ENCODE results near the gene ASAP3.

Gene ASAP3

GRCh38 chr1:23436520-23437354 is 47.2 kb downstream of the ASAP3 start:
- no peak overlapping the region for H3K4me3 ChIP-seq (ENCODE audit: low read depth, low read length)
- no peak for TF ChIP-seq CTCF (IDR thresholded peaks at IDR 0.05; ENCODE audit: low read depth, low read length)

- TF ChIP-seq CTCF (IDR thresholded peaks at IDR 0.05; ENCODE audit: low read depth, low read length), result no peak
- no peak overlapping the region for H3K4me3 ChIP-seq (ENCODE audit: low read depth, low read length)
Measured at GRCh38 chr1:23434260-23434775, 49.7 kb downstream of the ASAP3 start.

- no peak for TF ChIP-seq CTCF (IDR thresholded peaks at IDR 0.05; ENCODE audit: low read depth, low read length)
- no peak overlapping the region for H3K4me3 ChIP-seq (ENCODE audit: low read depth, low read length)
Measured at GRCh38 chr1:23433122-23433521, 50.9 kb downstream of the ASAP3 start.

- no peak for TF ChIP-seq CTCF (IDR thresholded peaks at IDR 0.05; ENCODE audit: low read depth, low read length)
- no peak overlapping the region for H3K4me3 ChIP-seq (ENCODE audit: low read depth, low read length)
Measured at GRCh38 chr1:23431431-23431830, 52.5 kb downstream of the ASAP3 start.

GRCh38 chr1:23430803-23431202 is 53.2 kb downstream of the ASAP3 start:
- H3K4me3 ChIP-seq (ENCODE audit: low read depth, low read length), result no peak overlapping the region
- no peak for TF ChIP-seq CTCF (IDR thresholded peaks at IDR 0.05; ENCODE audit: low read depth, low read length)

GRCh38 chr1:23428136-23428905 is 55.7 kb downstream of the ASAP3 start:
- TF ChIP-seq CTCF (IDR thresholded peaks at IDR 0.05; ENCODE audit: low read depth, low read length), result no peak
- no peak overlapping the region for H3K4me3 ChIP-seq (ENCODE audit: low read depth, low read length)

- TF ChIP-seq CTCF (IDR thresholded peaks at IDR 0.05; ENCODE audit: low read depth, low read length), result no peak
- H3K4me3 ChIP-seq (ENCODE audit: low read depth, low read length), result no peak overlapping the region
Measured at GRCh38 chr1:23427550-23427949, 56.4 kb downstream of the ASAP3 start.
